Sigmoid colon (tissue), 7 donors: ENCODE results near the gene CCL17. TPM values are rescaled to one million over a fixed set of nuclear protein-coding genes. Genes with fewer than 3 reads are reported as not detected.

Source experiments
- DNase-seq: peaks from one replicate; pipeline ENCODE4 v3.0.0-alpha.2; 2019
- H3K27ac ChIP-seq, 4 donors: fragments of 200-600 bp; sonication (generic); one replicate each; pipeline ENCODE4 v1.5.1; 2016 to 2019; ENCODE audit warnings: mild to moderate bottlenecking in 1 of 4
- H3K27me3 ChIP-seq, 3 donors: fragments of 200-600 bp; sonication (generic); one replicate each; pipeline ENCODE4 v1.5.1; 2019; ENCODE audit warnings: mild to moderate bottlenecking in 1 of 3
- H3K36me3 ChIP-seq, 4 donors: fragments of 200-600 bp; sonication (generic); one replicate each; pipeline ENCODE4 v1.5.1; 2016 to 2019
- H3K4me1 ChIP-seq, 4 donors: fragments of 200-600 bp; sonication (generic); one replicate each; pipeline ENCODE4 v1.5.1; 2017 to 2019
- H3K4me3 ChIP-seq, 4 donors: fragments of 200-600 bp; sonication (generic); one replicate each; pipeline ENCODE4 v1.5.1; 2017 to 2019; ENCODE audit warnings: mild to moderate bottlenecking in 2 of 4, moderate library complexity in 1 of 4
- H3K9me3 ChIP-seq, 4 donors: fragments of 200-600 bp in 3 of 4; sonication (generic) in 3 of 4; one replicate each; pipeline versions ENCODE4 v1.5.1 to v1.6.1; 2013 to 2019
- EP300 ChIP-seq, 4 donors: sonication (generic); formaldehyde crosslinking; IDR thresholded peaks; one replicate each; pipeline ENCODE4 v1.6.1; 2017; ENCODE audit warnings: antibody characterized with exemption in 4 of 4
- POLR2A ChIP-seq, 2 donors: fragments of 450-650 bp; IDR thresholded peaks; one replicate each; pipeline ENCODE4 v1.6.1; 2016; ENCODE audit warnings: antibody characterized with exemption in 2 of 2, mild to moderate bottlenecking in 2 of 2, moderate library complexity in 2 of 2
- POLR2AphosphoS5 ChIP-seq, 4 donors: sonication (generic); formaldehyde crosslinking; IDR thresholded peaks; one replicate each; pipeline ENCODE4 v1.6.1; 2017; ENCODE audit warnings: antibody characterized with exemption in 4 of 4
- WGBS, 2 donors: extraction: QIAGEN DNeasy Blood & Tissue Kit; methylation state at CpG; one replicate each; pipeline ENCODE4 v1.1.7; 2013; 5-methylcytosine and 5-hydroxymethylcytosine counted together
- intact Hi-C: fragments of 100-400 bp; cut with DNase I; formaldehyde crosslinking; loops from one replicate; pipeline ENCODE4 v1.15.1; 2023
- polyA plus RNA-seq, 3 donors: library from polyadenylated mRNA; stranded (reverse); fragments of 200-250 nt; gene quantifications; one replicate each; pipeline ENCODE4 v1.2.3, GENCODE V29; 2013
- total RNA-seq, 4 donors: library from RNA; depleted of rRNA; stranded (reverse); fragments of >200 nt; gene quantifications; one replicate each; pipeline ENCODE4 v1.1.0, GENCODE V29; 2016
- TF ChIP-seq, protein P1 (sequence below), 4 experiments: fragments of 450-650 bp in 3 of 4; fragments of 200-600 bp in 1 of 4; IDR thresholded peaks; one replicate each; pipeline ENCODE4 v1.5.1; 2016 to 2019; ENCODE audit warnings: antibody characterized with exemption in 4 of 4, mild to moderate bottlenecking in 3 of 4, moderate library complexity in 2 of 4
- donor health status: healthy with polysubstance abuse.
- donor health status: Bipolar disorder and iron deficiency.
- donor health status: healthy.

The CCL17 gene
- total and polyA plus RNA-seq, 7 donors = 7.6 TPM; not detected in 6

- H3K9me3 ChIP-seq = no peaks in the 10 kb centered on the region
- peaks cover 0 to 44% (median 28%) of the 10 kb centered on the region in 4 donors for H3K4me1 ChIP-seq
- intact Hi-C loops = no loop called here
- H3K36me3 ChIP-seq = peaks cover 0 to 8% (median 3%) of the 10 kb centered on the region in 4 donors
- DNase-seq = no peak
- H3K4me3 ChIP-seq = no peak overlapping the region
- peak overlapping the region in 1 of 4 donors; percentile 95 for H3K27ac ChIP-seq
- H3K27me3 ChIP-seq = no peaks in the 10 kb centered on the region
- WGBS, 2 donors = 95% methylated on average over 16 of the region's 16 CpGs
- TF ChIP-seq POLR2AphosphoS5 (IDR thresholded peaks at IDR 0.05) (no peak), EP300 (IDR thresholded peaks at IDR 0.05) (no peak), POLR2A (IDR thresholded peaks at IDR 0.05) (no peak)
Measured at GRCh38 chr16:57382535-57383275, 21.9 kb upstream of the CCL17 start.

DNA sequence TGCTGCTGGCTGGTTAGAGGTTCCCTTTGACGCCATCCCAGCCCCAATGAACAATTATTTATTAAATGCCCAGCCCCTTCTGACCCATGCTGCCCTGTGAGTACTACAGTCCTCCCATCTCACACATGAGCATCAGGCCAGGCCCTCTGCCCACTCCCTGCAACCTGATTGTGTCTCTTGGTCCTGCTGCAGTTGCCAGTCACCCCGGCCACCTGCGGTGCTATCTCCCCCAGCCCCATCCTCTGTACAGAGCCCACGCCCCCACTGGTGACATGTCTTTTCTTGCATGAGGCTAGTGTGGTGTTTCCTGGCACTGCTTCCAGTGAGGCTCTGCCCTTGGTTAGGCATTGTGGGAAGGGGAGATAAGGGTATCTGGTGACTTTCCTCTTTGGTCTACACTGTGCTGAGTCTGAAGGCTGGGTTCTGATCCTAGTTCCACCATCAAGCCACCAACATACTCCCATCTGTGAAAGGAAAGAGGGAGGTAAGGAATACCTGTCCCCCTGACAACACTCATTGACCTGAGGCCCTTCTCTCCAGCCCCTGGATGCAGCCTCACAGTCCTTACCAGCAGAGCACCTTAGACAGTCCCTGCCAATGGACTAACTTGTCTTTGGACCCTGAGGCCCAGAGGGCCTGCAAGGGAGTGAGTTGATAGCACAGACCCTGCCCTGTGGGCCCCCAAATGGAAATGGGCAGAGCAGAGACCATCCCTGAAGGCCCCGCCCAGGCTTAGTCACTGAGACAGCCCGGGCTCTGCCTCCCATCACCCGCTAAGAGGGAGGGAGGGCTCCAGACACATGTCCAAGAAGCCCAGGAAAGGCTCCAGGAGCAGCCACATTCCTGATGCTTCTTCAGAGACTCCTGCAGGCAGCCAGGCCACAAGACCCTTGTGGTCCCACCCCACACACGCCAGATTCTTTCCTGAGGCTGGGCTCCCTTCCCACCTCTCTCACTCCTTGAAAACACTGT, 21.0 kb upstream of the CCL17 start:
- intact Hi-C loops = no loop called here
- H3K4me3 ChIP-seq = no peak overlapping the region
- H3K27ac ChIP-seq = peak overlapping the region; percentile 36 to 95 (median 56)
- no peaks in the 10 kb centered on the region for H3K9me3 ChIP-seq
- 70 to 79% methylated on average over 8 of the region's 8 CpGs for WGBS, 2 donors
- TF ChIP-seq, protein P1, sequence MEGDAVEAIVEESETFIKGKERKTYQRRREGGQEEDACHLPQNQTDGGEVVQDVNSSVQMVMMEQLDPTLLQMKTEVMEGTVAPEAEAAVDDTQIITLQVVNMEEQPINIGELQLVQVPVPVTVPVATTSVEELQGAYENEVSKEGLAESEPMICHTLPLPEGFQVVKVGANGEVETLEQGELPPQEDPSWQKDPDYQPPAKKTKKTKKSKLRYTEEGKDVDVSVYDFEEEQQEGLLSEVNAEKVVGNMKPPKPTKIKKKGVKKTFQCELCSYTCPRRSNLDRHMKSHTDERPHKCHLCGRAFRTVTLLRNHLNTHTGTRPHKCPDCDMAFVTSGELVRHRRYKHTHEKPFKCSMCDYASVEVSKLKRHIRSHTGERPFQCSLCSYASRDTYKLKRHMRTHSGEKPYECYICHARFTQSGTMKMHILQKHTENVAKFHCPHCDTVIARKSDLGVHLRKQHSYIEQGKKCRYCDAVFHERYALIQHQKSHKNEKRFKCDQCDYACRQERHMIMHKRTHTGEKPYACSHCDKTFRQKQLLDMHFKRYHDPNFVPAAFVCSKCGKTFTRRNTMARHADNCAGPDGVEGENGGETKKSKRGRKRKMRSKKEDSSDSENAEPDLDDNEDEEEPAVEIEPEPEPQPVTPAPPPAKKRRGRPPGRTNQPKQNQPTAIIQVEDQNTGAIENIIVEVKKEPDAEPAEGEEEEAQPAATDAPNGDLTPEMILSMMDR (IDR thresholded peaks at IDR 0.05) = no peak
- TF ChIP-seq POLR2AphosphoS5 (IDR thresholded peaks at IDR 0.05) = peak in 3 of 4 donors; percentile 39 to 48 (median 43)
- H3K36me3 ChIP-seq = peaks cover 0 to 8% (median 3%) of the 10 kb centered on the region in 4 donors
- no peak for DNase-seq
- H3K27me3 ChIP-seq = no peaks in the 10 kb centered on the region
- peaks cover 0 to 39% (median 22%) of the 10 kb centered on the region in 4 donors for H3K4me1 ChIP-seq

DNA sequence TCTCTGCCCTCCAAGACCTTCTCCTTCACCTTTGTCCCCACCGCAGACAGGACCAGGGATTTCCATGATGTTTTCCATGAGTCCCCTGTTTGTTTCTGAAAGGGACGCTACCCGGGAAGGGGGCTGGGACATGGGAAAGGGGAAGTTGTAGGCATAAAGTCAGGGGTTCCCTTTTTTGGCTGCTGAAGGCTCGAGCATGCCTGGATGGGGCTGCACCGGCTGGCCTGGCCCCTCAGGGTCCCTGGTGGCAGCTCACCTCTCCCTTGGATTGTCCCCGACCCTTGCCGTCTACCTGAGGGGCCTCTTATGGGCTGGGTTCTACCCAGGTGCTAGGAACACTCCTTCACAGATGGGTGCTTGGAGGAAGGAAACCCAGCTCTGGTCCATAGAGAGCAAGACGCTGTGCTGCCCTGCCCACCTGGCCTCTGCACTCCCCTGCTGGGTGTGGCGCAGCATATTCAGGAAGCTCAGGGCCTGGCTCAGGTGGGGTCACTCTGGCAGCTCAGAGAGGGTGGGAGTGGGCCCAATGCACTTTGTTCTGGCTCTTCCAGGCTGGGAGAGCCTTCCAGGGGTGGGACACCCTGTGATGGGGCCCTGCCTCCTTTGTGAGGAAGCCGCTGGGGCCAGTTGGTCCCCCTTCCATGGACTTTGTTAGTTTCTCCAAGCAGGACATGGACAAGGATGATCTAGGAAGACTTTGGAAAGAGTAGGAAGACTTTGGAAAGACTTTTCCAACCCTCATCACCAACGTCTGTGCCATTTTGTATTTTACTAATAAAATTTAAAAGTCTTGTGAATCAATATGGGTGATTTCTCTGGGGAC, 20.1 kb upstream of the CCL17 start:
- H3K4me1 ChIP-seq = peaks cover 0 to 39% (median 21%) of the 10 kb centered on the region in 4 donors
- DNase-seq = no peak
- 27 to 34% methylated on average over 11 of the region's 11 CpGs for WGBS, 2 donors
- no peaks in the 10 kb centered on the region for H3K9me3 ChIP-seq
- no peak overlapping the region for H3K4me3 ChIP-seq
- no peak for TF ChIP-seq EP300 (IDR thresholded peaks at IDR 0.05)
- TF ChIP-seq POLR2A (IDR thresholded peaks at IDR 0.05) = no peak
- TF ChIP-seq, protein P1 (IDR thresholded peaks at IDR 0.05) = no peak
- TF ChIP-seq POLR2AphosphoS5 (IDR thresholded peaks at IDR 0.05) = no peak
- H3K36me3 ChIP-seq = peaks cover 0 to 8% (median 3%) of the 10 kb centered on the region in 4 donors
- H3K27me3 ChIP-seq = no peaks in the 10 kb centered on the region
- H3K27ac ChIP-seq = peak overlapping the region; percentile 36 to 95 (median 56)
- intact Hi-C loops = no loop called here

- H3K36me3 ChIP-seq = peaks cover 0 to 8% (median 3%) of the 10 kb centered on the region in 4 donors
- peak overlapping the region in 1 of 4 donors; percentile 95 for H3K27ac ChIP-seq
- 81 to 86% methylated on average over 5 of the region's 5 CpGs for WGBS, 2 donors
- no peak for DNase-seq
- no peaks in the 10 kb centered on the region for H3K9me3 ChIP-seq
- no peaks in the 10 kb centered on the region for H3K27me3 ChIP-seq
- H3K4me3 ChIP-seq = no peak overlapping the region
- TF ChIP-seq POLR2AphosphoS5 (IDR thresholded peaks at IDR 0.05) = no peak
- TF ChIP-seq EP300 (IDR thresholded peaks at IDR 0.05) = no peak
- intact Hi-C loops = no loop called here
- peaks cover 0 to 39% (median 21%) of the 10 kb centered on the region in 4 donors for H3K4me1 ChIP-seq
Measured at GRCh38 chr16:57385083-57385482, 19.5 kb upstream of the CCL17 start.

- Histone ChIP-seq H3K27me3 (no peaks in the 10 kb centered on the region), H3K4me1 (peaks cover 0 to 30% (median 18%) of the 10 kb centered on the region in 4 donors), H3K36me3 (peaks cover 0 to 8% (median 3%) of the 10 kb centered on the region in 4 donors), H3K9me3 (no peaks in the 10 kb centered on the region), H3K27ac (no peak overlapping the region), H3K4me3 (no peak overlapping the region)
- DNase-seq = no peak
- intact Hi-C loops = no loop called here
- no peak for TF ChIP-seq EP300 (IDR thresholded peaks at IDR 0.05)
- no peak for TF ChIP-seq POLR2AphosphoS5 (IDR thresholded peaks at IDR 0.05)
- TF ChIP-seq POLR2A (IDR thresholded peaks at IDR 0.05) = no peak
- TF ChIP-seq, protein P1 (IDR thresholded peaks at IDR 0.05) = no peak
- 80 to 90% methylated on average over 5 of the region's 5 CpGs for WGBS, 2 donors
Measured at GRCh38 chr16:57386381-57386951, 18.1 kb upstream of the CCL17 start.
